Brain microvascular endothelial cell (primary cell): ENCODE results near the gene IPO11.
"Not testable (repeated sequence)": the region's sequence is repeated elsewhere in the genome, so short reads cannot be mapped to it uniquely, and the experiment has no call there.

Experiments used
- DNase-seq: peaks from one replicate; pipeline ENCODE4 v3.0.0-alpha.2; 2020
- H3K27ac ChIP-seq: fragments of 250-450 bp; sonication (Bioruptor Pico); 2 replicates; pipeline ENCODE4 v1.5.1; 2020; ENCODE audit warnings: mild to moderate bottlenecking, moderate library complexity
- H3K27me3 ChIP-seq: fragments of 250-450 bp; sonication (Bioruptor Pico); replicated peaks from 2 replicates; pipeline ENCODE4 v1.5.1; 2020; ENCODE audit warnings: mild to moderate bottlenecking
- H3K36me3 ChIP-seq: fragments of 250-450 bp; sonication (Bioruptor Pico); replicated peaks from 2 replicates; pipeline ENCODE4 v1.5.1; 2020; ENCODE audit warnings: mild to moderate bottlenecking
- H3K4me3 ChIP-seq: 2 replicates; pipeline ENCODE4 v1.5.1; 2011; ENCODE audit warnings: low read depth, mild to moderate bottlenecking, control low read depth, low read length, moderate library complexity
- in situ Hi-C: cut with HindIII; loops from 2 replicates; pipeline ENCODE4 v1.10.0; 2017; ENCODE audit warnings: low sequenced_read_pairs, low pct_ligation_motif_present
- TF ChIP-seq, protein P1 (sequence below): IDR thresholded peaks from 2 replicates; pipeline ENCODE4 v1.5.1; 2011; ENCODE audit warnings: low read depth, mild to moderate bottlenecking, moderate library complexity, low read length, control low read depth, inconsistent platforms; ENCODE audit errors: missing control alignments

IPO11 gene

DNA sequence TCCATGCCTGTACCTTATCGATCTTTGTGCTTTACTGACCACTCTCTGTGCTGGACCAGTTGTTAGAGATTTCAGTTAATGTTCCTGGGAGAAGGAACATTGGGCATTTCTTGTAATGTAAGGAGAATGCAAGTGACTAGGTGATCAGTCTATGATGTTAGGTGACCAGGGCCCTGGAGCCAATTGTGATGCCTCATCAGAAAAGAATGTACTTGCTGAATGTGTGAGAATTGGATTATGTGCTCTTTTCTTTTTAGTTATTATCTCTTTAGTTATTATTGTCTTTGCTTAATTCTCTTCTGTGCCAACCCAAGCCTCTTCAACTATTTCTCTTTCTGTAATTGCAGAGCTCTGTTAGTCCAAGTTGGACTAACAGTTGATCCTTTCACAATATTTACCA, 258.9 kb downstream of the IPO11 start:
- H3K27ac ChIP-seq: no peak overlapping the region
- no peak for DNase-seq
- in situ Hi-C loops: no loop called here
- H3K4me3 ChIP-seq: no peak overlapping the region
- TF ChIP-seq, protein P1, sequence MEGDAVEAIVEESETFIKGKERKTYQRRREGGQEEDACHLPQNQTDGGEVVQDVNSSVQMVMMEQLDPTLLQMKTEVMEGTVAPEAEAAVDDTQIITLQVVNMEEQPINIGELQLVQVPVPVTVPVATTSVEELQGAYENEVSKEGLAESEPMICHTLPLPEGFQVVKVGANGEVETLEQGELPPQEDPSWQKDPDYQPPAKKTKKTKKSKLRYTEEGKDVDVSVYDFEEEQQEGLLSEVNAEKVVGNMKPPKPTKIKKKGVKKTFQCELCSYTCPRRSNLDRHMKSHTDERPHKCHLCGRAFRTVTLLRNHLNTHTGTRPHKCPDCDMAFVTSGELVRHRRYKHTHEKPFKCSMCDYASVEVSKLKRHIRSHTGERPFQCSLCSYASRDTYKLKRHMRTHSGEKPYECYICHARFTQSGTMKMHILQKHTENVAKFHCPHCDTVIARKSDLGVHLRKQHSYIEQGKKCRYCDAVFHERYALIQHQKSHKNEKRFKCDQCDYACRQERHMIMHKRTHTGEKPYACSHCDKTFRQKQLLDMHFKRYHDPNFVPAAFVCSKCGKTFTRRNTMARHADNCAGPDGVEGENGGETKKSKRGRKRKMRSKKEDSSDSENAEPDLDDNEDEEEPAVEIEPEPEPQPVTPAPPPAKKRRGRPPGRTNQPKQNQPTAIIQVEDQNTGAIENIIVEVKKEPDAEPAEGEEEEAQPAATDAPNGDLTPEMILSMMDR: no peak
- H3K27me3 ChIP-seq: no peaks in the 10 kb centered on the region
- H3K36me3 ChIP-seq: no peaks in the 10 kb centered on the region

- in situ Hi-C loops, DNase-seq, H3K27ac ChIP-seq: not testable (repeated sequence)
These were observed 264.0 kb downstream of the IPO11 start for GRCh38 chr5:62676596-62676995.

More at GRCh38 chr5:62676596-62676995, 264.0 kb downstream of the IPO11 start:
- not testable (repeated sequence) for H3K27me3 ChIP-seq, H3K36me3 ChIP-seq, H3K4me3 ChIP-seq
